CD4-positive, alpha-beta T cell (primary cell): Measurements from ENCODE around the gene GSTCD. TPM values are rescaled to one million over a fixed set of nuclear protein-coding genes. Genes with fewer than 3 reads are reported as not detected.

Experiments used
- ATAC-seq: fragments of 200-7000 bp; cut with Tn5 transposase; one replicate; pipeline ENCODE4 v1.10.0; 2022; ENCODE audit warnings: mild to moderate bottlenecking; ENCODE audit not compliant: poor library complexity
- CTCF ChIA-PET: fragments of 350-600 bp; sonication (Branson Sonifier 250); formaldehyde crosslinking; loops from one replicate; lab custom pipeline; 2021; ENCODE audit warnings: antibody characterized with exemption, inconsistent platforms; lab: Charles Lee
- POLR2A ChIA-PET: fragments of 350-600 bp; sonication (Branson Sonifier 250); formaldehyde crosslinking; loops from one replicate; lab custom pipeline; 2021; ENCODE audit warnings: antibody characterized with exemption, inconsistent platforms; lab: Charles Lee
- DNase-seq, 14 experiments: peaks; one replicate each; pipeline ENCODE4 v3.0.0-alpha.2; 2013 to 2020; ENCODE audit warnings: mixed read lengths in 2 of 14
- H3K27ac ChIP-seq, 2 donors: one replicate each; pipeline versions ENCODE4 v1.5.1 to v1.7.0; 2013; ENCODE audit warnings: low read length in 2 of 2, low read depth in 1 of 2, mild to moderate bottlenecking in 1 of 2
- H3K27me3 ChIP-seq, 2 experiments: 1 replicate in 1 of 2; 2 replicates in 1 of 2; pipeline versions ENCODE4 v1.6.1 to v1.7.0; 2013; ENCODE audit warnings: low read length in 2 of 2, control low read depth in 1 of 2, mild to moderate bottlenecking in 1 of 2, moderate library complexity in 1 of 2; ENCODE audit not compliant: insufficient read depth in 2 of 2, control insufficient read depth in 1 of 2
- H3K36me3 ChIP-seq: one replicate; pipeline ENCODE4 v1.6.1; 2013; ENCODE audit warnings: low read length, control low read depth; ENCODE audit not compliant: insufficient read depth
- H3K4me1 ChIP-seq: one replicate; pipeline ENCODE4 v1.6.1; 2013; ENCODE audit warnings: low read length, control low read depth; ENCODE audit not compliant: insufficient read depth
- H3K4me3 ChIP-seq: one replicate; pipeline ENCODE4 v1.5.1; 2013; ENCODE audit warnings: mild to moderate bottlenecking, low read length, moderate library complexity
- H3K9me3 ChIP-seq, 2 experiments: 1 replicate in 1 of 2; 2 replicates in 1 of 2; pipeline versions ENCODE4 v1.6.1 to v1.7.0; 2013; ENCODE audit warnings: low read length in 2 of 2, mild to moderate bottlenecking in 2 of 2, control low read depth in 1 of 2, moderate library complexity in 1 of 2; ENCODE audit not compliant: control insufficient read depth in 1 of 2, insufficient read depth in 1 of 2
- H3K27ac Mint-ChIP-seq: one replicate; pipeline ENCODE4 v1.8.0; 2020; ENCODE audit warnings: mixed read lengths
- H3K27me3 Mint-ChIP-seq: one replicate; pipeline ENCODE4 v1.8.0; 2021; ENCODE audit warnings: mixed read lengths
- H3K36me3 Mint-ChIP-seq: one replicate; pipeline ENCODE4 v1.8.0; 2021; ENCODE audit warnings: low read depth, mixed read lengths
- H3K4me1 Mint-ChIP-seq: one replicate; pipeline ENCODE4 v1.8.0; 2021; ENCODE audit warnings: low read depth, mixed read lengths
- H3K4me3 Mint-ChIP-seq: one replicate; pipeline ENCODE4 v1.8.0; 2020; ENCODE audit warnings: mild to moderate bottlenecking, mixed read lengths
- H3K9me3 Mint-ChIP-seq: one replicate; pipeline ENCODE4 v1.8.0; 2020; ENCODE audit warnings: mixed read lengths
- CTCF ChIP-seq: fragments of 200-600 bp; IDR thresholded peaks from one replicate; pipeline ENCODE4 v1.8.0; 2022; ENCODE audit warnings: antibody characterized with exemption, mild to moderate bottlenecking
- intact Hi-C, 2 experiments: fragments of 100-400 bp; cut with DNase I in 1 of 2; cut with micrococcal nuclease in 1 of 2; formaldehyde crosslinking; loops; one replicate each; pipeline versions ENCODE4 v1.15.1 to v1.9.0; 2023 to 2025; cut with DNase I, micrococcal nuclease
- total RNA-seq, 174 experiments: library from RNA in 2 of 174; stranded (reverse) in 2 of 174; gene quantifications; one replicate each; pipeline ENCODE4 v1.2.3 and lab custom pipeline; 2021 to 2026

GSTCD gene
- total RNA-seq, 2 experiments from 2014 or later, result 5.2 to 5.3 TPM

GRCh38 chr4:105815701-105816100 is 107.1 kb downstream of the GSTCD start:
- no peak for TF ChIP-seq CTCF
- ChIA-PET POLR2A (no interaction called here), CTCF (interaction anchor here (1.3 to 1.7 kb wide), 2 partner anchors 14 to 27 kb away, joined by 3 read pairs; no protein-coding TSS in a partner anchor)
- Mint-ChIP-seq H3K27ac (no peak overlapping the region), H3K4me3 (no peak overlapping the region), H3K9me3 (no peaks in the 10 kb centered on the region), H3K36me3 (peaks cover 9% of the 10 kb centered on the region), H3K27me3 (no peaks in the 10 kb centered on the region), H3K4me1 (no peaks in the 10 kb centered on the region)
- intact Hi-C loops, result no loop called here
- Histone ChIP-seq H3K4me1 (no peaks in the 10 kb centered on the region), H3K27ac (no peak overlapping the region), H3K27me3 (no peaks in the 10 kb centered on the region), H3K9me3 (no peaks in the 10 kb centered on the region), H3K4me3 (no peak overlapping the region), H3K36me3 (no peaks in the 10 kb centered on the region)
- no peak for ATAC-seq
- DNase-seq, result no peak

GRCh38 chr4:105822061-105822460 is 113.5 kb downstream of the GSTCD start:
- no peaks in the 10 kb centered on the region for H3K4me1 Mint-ChIP-seq
- H3K27me3 ChIP-seq, result no peaks in the 10 kb centered on the region
- H3K27ac ChIP-seq, result no peak overlapping the region
- no peak overlapping the region for H3K4me3 ChIP-seq
- no peaks in the 10 kb centered on the region for H3K4me1 ChIP-seq
- intact Hi-C loops, result no loop called here
- no peak overlapping the region for H3K4me3 Mint-ChIP-seq
- peaks cover 24% of the 10 kb centered on the region for H3K36me3 Mint-ChIP-seq
- no peak for DNase-seq
- no peaks in the 10 kb centered on the region for H3K27me3 Mint-ChIP-seq
- no peaks in the 10 kb centered on the region for H3K36me3 ChIP-seq
- no peak for TF ChIP-seq CTCF
- ChIA-PET POLR2A (no interaction called here), CTCF (no interaction called here)
- no peaks in the 10 kb centered on the region for H3K9me3 Mint-ChIP-seq
- ATAC-seq, result no peak
- no peak overlapping the region for H3K27ac Mint-ChIP-seq
- no peaks in the 10 kb centered on the region for H3K9me3 ChIP-seq

- DNase-seq (no peak), ATAC-seq (no peak)
- no peak for TF ChIP-seq CTCF
- peaks cover 44% of the 10 kb centered on the region for H3K36me3 Mint-ChIP-seq
- no peaks in the 10 kb centered on the region for H3K9me3 ChIP-seq
- no peaks in the 10 kb centered on the region for H3K36me3 ChIP-seq
- no peaks in the 10 kb centered on the region for H3K9me3 Mint-ChIP-seq
- H3K27ac ChIP-seq, result no peak overlapping the region
- intact Hi-C loops, result no loop called here
- no peaks in the 10 kb centered on the region for H3K27me3 ChIP-seq
- H3K4me3 ChIP-seq, result no peak overlapping the region
- H3K4me1 Mint-ChIP-seq, result no peaks in the 10 kb centered on the region
- H3K4me1 ChIP-seq, result no peaks in the 10 kb centered on the region
- no peak overlapping the region for H3K4me3 Mint-ChIP-seq
- no peaks in the 10 kb centered on the region for H3K27me3 Mint-ChIP-seq
- ChIA-PET POLR2A (no interaction called here), CTCF (no interaction called here)
- H3K27ac Mint-ChIP-seq, result no peak overlapping the region
Observed at GRCh38 chr4:105828074-105828473, 119.5 kb downstream of the GSTCD start.
